Rectal smooth muscle tissue (tissue), 1 donor: Measurements from ENCODE around the gene FBLL1.
"Not testable (repeated sequence)": the region's sequence is repeated elsewhere in the genome, so short reads cannot be mapped to it uniquely, and the experiment has no call there.

Source experiments
- H3K27ac ChIP-seq: one replicate; pipeline ENCODE4 v1.7.0; 2013; ENCODE audit warnings: low read depth, low read length, inconsistent platforms
- H3K27me3 ChIP-seq: one replicate; pipeline ENCODE4 v1.7.0; 2013; ENCODE audit warnings: low read length; ENCODE audit not compliant: control insufficient read depth, insufficient read depth
- H3K36me3 ChIP-seq: one replicate; pipeline ENCODE4 v1.7.0; 2013; ENCODE audit warnings: low read length; ENCODE audit not compliant: control insufficient read depth, insufficient read depth
- H3K4me1 ChIP-seq: one replicate; pipeline ENCODE4 v1.7.0; 2013; ENCODE audit warnings: low read length; ENCODE audit not compliant: control insufficient read depth, insufficient read depth
- H3K4me3 ChIP-seq: one replicate; pipeline ENCODE4 v1.7.0; 2013; ENCODE audit warnings: low read length
- H3K9ac ChIP-seq: one replicate; pipeline ENCODE4 v1.7.0; 2013; ENCODE audit warnings: low read length

FBLL1 gene

DNA sequence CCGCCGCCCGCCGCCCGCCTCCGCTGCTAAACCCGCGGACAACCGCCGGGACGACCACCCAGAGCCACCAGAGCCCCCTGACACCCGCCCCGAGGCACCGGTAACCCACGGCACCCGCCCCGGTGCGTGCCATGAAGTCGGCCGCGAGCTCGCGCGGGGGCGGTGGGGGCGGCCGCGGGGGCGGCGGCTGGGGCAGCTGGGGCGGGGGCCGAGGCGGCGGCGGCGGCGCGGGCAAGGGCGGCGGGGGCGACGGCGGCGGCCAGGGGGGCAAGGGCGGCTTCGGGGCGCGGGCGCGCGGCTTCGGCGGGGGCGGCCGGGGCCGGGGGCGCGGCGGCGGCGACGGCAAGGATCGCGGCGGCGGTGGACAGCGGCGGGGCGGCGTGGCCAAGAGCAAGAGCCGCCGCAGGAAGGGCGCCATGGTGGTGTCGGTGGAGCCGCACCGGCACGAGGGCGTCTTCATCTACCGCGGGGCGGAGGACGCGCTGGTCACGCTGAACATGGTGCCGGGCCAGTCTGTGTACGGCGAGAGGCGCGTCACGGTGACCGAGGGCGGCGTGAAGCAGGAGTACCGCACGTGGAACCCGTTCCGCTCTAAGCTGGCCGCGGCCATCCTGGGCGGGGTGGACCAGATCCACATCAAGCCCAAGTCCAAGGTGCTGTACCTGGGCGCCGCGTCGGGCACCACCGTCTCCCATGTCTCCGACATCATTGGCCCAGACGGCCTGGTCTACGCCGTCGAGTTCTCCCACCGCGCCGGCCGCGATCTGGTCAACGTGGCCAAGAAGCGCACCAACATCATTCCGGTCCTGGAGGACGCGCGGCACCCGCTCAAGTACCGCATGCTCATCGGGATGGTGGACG, 499 bp downstream of the FBLL1 start:
- H3K9ac ChIP-seq: no peak overlapping the region
- no peaks in the 10 kb centered on the region for H3K36me3 ChIP-seq
- peak overlapping the region; percentile 55 for H3K4me3 ChIP-seq
- no peaks in the 10 kb centered on the region for H3K4me1 ChIP-seq
- no peak overlapping the region for H3K27ac ChIP-seq
- peaks cover 13% of the 10 kb centered on the region for H3K27me3 ChIP-seq

DNA sequence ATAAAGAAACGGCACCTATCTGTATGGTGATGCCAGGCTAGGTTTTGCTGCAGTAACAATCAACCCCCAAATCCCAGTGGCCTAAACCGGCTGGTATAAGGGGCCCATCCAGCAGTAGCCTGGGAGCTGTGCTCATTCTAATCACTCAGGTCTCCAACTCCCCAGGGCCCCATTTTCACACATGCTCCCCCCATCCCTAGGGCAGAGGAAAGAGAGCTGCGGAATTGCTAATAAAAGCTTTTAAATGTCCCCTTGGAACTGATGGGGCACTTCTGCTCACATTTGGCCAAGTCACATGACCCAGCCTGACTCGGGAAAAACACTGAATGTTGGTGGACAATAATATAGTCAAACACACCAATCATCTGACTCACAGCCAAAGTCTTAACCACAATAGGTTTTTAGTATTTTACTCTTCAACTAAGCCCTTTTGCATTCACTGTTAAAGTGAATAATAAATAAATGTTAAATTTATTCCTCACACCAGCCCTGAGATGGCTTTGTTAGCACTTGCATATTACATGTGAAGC, 1.6 kb downstream of the FBLL1 start:
- Histone ChIP-seq H3K9ac (no peak overlapping the region), H3K4me3 (no peak overlapping the region), H3K36me3 (no peaks in the 10 kb centered on the region), H3K27ac (no peak overlapping the region), H3K27me3 (peaks cover 13% of the 10 kb centered on the region), H3K4me1 (no peaks in the 10 kb centered on the region)

DNA sequence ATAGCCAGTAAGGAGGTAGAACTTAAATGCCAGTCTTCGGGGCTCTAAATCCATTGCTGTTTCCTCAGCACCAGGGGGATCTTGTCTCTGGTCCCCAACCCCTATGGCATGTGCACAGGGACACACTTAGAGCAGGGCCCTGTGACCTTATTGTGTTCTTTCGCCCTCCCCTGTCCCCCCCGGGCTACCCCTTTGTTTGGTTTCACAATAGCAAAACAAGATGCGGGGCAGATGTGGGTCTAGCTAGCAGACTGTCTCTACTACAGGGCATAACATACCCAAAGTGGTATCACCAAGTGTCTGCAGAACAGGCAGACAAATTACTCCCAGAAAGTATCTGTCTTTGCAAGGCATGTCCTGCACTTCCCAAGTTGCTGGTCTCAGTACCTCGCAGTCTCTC, 2.1 kb downstream of the FBLL1 start:
- no peaks in the 10 kb centered on the region for H3K36me3 ChIP-seq
- no peak overlapping the region for H3K27ac ChIP-seq
- no peak overlapping the region for H3K9ac ChIP-seq
- peaks cover 13% of the 10 kb centered on the region for H3K27me3 ChIP-seq
- H3K4me1 ChIP-seq: no peaks in the 10 kb centered on the region
- no peak overlapping the region for H3K4me3 ChIP-seq

DNA sequence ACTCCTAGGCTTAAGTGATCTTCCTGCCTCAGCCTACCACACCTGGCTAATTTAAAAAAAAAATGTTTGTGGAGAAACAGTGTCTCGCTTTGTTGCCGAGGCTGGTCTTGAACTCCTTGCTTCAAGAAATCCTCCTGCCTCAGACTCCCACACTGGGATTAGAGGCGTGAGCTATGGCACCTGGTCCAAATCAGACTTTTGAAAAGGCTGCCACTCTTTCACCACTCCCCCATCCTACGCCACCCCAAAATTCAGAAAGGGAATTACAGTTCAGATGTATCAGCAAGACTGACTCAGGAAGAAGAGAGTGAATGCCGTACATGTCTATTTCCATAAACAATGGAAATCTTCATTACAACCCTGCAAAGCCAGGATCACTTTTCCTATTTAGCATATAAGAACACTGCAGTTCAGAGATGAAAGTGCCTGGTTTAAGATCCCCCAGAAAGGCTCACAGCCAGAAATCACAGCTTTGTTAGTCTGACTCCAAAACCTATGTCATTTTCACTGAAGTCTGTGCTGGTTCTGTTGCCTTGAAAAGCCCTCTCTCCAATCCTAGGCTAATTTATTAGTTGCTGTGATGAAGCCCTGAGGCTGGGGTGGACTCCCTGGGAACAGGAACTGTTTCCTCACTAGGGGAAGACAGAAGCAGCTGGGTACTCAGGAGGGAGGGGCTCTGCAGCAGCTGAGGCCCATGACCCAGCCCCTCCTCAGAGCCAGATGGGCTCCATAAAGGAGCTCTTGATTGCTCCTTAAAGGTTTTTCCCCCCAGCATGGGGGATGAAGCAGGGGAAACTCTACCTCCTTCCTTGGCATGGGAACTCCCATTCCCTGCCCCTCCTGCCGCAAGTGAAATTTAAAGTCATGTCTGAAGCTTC, 3.1 kb downstream of the FBLL1 start:
- Histone ChIP-seq H3K36me3 (no peaks in the 10 kb centered on the region), H3K27me3 (peaks cover 13% of the 10 kb centered on the region), H3K27ac (no peak overlapping the region), H3K4me3 (no peak overlapping the region), H3K9ac (no peak overlapping the region), H3K4me1 (no peaks in the 10 kb centered on the region)

DNA sequence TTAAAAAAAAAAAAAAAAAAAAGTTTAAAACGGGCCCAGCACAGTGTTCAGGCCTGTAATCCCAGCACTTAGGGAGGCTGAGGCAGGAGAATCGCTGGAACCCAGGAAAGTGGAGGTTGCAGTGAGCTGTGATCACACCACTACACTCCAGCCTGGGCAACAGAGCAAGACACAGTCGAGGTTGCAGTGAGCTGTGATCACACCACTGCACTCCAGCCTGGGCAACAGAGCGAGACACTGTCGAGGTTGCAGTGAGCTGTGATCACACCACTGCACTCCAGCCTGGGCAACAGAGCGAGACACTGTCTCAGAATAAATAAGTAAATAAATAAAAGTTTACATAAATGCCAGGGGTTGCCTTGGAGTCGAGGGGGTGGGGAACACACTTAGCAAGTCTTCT, 5.2 kb downstream of the FBLL1 start:
- not testable (repeated sequence) for H3K27ac ChIP-seq, H3K36me3 ChIP-seq, H3K4me3 ChIP-seq, H3K9ac ChIP-seq, H3K4me1 ChIP-seq
- peaks cover 13% of the 10 kb centered on the region for H3K27me3 ChIP-seq

DNA sequence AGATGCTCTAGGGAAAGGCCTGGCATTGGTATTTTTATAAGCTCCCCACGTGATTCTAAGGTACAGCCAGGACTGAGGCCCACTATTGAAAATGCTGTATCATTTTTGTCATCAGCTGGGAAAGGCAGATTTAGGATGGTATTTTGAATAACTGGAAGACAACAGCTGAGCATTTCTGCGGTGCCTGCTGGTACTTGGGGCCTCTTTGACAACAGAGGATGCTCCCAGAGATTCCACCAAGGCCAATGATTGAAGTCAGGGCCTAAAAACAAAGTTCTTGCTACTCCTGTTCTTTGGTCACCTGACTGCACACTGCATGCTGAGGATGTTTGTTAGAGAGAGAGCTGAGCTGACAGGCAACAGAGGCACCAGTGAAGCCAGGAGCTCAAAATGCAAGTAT, 8.1 kb downstream of the FBLL1 start:
- H3K27me3 ChIP-seq: no peaks in the 10 kb centered on the region
- H3K36me3 ChIP-seq: no peaks in the 10 kb centered on the region
- H3K4me1 ChIP-seq: no peaks in the 10 kb centered on the region
- H3K9ac ChIP-seq: no peak overlapping the region
- no peak overlapping the region for H3K4me3 ChIP-seq
- H3K27ac ChIP-seq: no peak overlapping the region

DNA sequence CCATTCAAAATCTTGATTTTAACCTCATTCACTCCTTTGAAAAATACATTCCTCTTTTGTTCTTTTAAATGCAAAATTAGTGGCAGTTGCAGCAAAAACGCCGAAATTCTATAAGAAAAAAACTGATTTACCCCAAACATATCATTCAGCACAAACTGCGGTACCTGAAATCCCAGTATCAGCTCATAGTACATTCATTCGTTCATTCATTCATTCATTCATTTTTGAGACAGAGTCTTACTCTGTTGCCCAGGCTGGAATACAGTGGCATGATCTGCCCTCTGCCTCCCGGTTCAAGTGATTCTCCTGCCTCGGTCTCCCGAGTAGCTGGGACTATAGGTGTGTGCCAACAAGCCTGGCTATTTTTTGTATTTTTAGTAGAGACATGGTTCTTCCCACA, 20.4 kb downstream of the FBLL1 start:
- peaks cover 10% of the 10 kb centered on the region for H3K36me3 ChIP-seq
- H3K27ac ChIP-seq: no peak overlapping the region
- H3K9ac ChIP-seq: no peak overlapping the region
- no peaks in the 10 kb centered on the region for H3K27me3 ChIP-seq
- no peaks in the 10 kb centered on the region for H3K4me1 ChIP-seq
- no peak overlapping the region for H3K4me3 ChIP-seq

DNA sequence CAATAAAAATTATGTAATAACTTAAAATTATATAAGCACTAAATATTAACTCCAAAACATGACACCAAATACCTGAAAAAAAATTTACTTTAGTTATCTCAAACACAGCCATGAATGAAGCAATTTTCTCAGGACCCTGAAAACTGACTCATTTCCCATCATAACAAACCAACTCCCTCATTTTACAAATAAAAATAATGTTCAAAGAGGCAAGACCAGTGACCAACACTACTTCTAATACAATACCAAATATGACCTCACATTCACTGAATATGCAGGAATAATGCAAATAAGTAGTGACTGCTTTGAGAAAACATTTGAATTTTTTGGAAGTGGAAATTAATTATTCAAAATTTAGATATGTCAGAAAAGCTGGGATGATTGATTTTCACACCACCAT, 21.6 kb downstream of the FBLL1 start:
- Histone ChIP-seq H3K9ac (no peak overlapping the region), H3K27ac (no peak overlapping the region), H3K27me3 (no peaks in the 10 kb centered on the region), H3K4me3 (no peak overlapping the region), H3K36me3 (peaks cover 10% of the 10 kb centered on the region), H3K4me1 (no peaks in the 10 kb centered on the region)

DNA sequence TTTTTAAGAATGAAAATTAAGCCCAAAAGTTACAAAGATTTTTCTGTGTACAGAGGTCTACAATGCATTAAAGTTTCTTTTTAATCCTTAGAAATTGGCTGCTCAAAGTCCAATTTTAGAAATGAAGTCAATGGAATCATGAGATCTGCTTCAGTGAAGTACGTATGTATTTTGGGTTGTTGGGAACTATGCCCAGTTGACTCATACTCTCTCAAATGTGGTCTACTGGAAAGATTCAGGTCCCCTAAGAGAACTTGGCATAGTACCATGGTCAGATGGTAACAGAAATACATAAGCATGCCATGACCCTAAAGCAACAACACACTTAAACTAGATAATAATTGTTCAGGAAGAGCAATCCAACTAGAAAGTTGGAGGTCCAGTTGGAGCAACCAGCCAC, 23.0 kb downstream of the FBLL1 start:
- Histone ChIP-seq H3K4me3 (no peak overlapping the region), H3K27me3 (no peaks in the 10 kb centered on the region), H3K4me1 (no peaks in the 10 kb centered on the region), H3K9ac (no peak overlapping the region), H3K27ac (no peak overlapping the region), H3K36me3 (peaks cover 14% of the 10 kb centered on the region)

DNA sequence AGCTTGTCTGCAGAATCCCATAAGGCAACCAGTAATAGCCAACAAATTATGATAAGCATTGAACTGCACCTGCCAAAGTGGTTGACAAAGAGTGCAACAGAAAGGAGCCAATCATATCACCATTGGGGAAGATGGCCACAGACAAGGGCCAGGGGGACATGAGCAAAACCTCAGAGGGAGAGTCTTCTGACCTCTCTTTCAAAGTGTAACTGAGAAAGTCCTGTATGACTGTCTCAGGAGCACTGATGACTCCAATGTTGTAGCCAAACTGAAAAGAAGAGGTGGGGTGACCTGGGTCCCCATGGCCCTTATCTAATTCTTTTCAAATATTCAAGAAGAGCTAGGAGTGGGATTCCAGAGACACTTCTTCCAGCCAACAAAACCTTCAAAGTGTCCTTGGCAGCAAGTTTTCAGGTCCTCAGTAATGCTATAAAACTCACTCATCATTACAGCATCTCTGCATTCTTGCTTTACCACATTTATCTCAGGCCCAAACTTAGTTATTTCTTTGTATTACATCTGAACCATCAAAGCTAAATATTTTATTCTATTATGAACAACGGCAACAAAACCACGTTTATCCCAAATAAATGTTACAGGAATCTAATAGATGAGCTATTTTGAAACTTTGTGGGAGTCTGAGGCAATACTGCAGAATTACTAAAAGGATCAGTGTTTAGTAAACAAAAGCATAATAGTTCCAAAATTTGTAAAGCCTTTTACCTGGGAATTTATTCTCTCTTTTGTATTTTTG, 24.4 kb downstream of the FBLL1 start:
- Histone ChIP-seq H3K27me3 (no peaks in the 10 kb centered on the region), H3K36me3 (peaks cover 14% of the 10 kb centered on the region), H3K9ac (no peak overlapping the region), H3K4me1 (no peaks in the 10 kb centered on the region), H3K4me3 (no peak overlapping the region), H3K27ac (no peak overlapping the region)

DNA sequence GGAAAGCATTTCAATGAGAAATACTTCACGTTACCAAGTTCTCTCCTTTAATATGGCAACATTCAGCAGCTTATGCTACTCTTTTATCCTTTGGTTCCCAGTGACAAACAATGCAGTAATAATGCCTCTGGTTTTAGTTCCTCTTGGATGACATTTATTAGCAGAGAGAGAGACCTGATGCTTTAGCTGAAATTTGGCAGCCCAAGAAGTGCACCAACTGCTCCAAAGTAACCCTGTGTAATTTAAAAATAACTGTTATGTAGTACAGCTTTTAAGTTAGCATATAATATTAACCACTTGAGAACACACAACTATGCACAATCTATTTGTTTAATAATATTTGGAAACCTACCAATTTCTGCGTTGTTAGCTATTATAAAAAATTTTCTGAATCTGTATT, 28.3 kb downstream of the FBLL1 start:
- peaks cover 20% of the 10 kb centered on the region for H3K36me3 ChIP-seq
- H3K4me1 ChIP-seq: no peaks in the 10 kb centered on the region
- no peak overlapping the region for H3K27ac ChIP-seq
- H3K9ac ChIP-seq: no peak overlapping the region
- H3K27me3 ChIP-seq: no peaks in the 10 kb centered on the region
- H3K4me3 ChIP-seq: no peak overlapping the region

DNA sequence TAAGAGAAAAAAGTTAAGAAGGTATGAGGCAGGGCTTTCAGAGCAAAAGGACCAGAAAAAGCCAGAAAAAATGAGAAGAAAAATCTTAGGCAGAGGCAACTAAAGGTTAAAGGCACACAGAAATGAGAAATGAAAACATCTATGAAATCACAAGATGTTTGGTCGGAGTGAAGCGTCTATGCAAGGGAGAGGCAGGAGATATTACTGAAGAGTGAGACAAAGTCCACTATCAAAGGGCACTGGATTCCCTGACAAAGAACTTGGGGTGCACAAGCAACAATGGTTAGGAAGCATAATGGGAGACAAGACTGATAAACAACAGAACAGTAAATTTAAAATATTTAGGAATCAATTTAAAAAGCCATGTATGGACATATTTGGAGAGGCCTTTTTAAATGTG, 33.2 kb downstream of the FBLL1 start:
- Histone ChIP-seq H3K4me1 (no peaks in the 10 kb centered on the region), H3K4me3 (no peak overlapping the region), H3K36me3 (peaks cover 11% of the 10 kb centered on the region), H3K27me3 (no peaks in the 10 kb centered on the region), H3K27ac (no peak overlapping the region), H3K9ac (no peak overlapping the region)
